ENCODE measurements around the gene MIEF2.

MIEF2 gene

GRCh38 chr17:18256776-18257175 is 3.7 kb upstream of the MIEF2 start:
- no peak for DNase-seq (ENCODE audit: low read depth)

GRCh38 chr17:18257268-18257981 is 3.0 kb upstream of the MIEF2 start:
- DNase-seq (ENCODE audit: low read depth): no peak

- DNase-seq (ENCODE audit: low read depth): peak; percentile 16
Observed at GRCh38 chr17:18257982-18258355, 2.5 kb upstream of the MIEF2 start.

GRCh38 chr17:18258356-18259038 is 2.0 kb upstream of the MIEF2 start, which contains the start of gene FLII:
TSS of gene FLII (minus strand) at chr17:18258738. CDS start at chr17:18258690, 48 bp downstream.
- DNase-seq (ENCODE audit: low read depth): peak; percentile 34

GRCh38 chr17:18259621-18260331 is 686 bp upstream of the MIEF2 start:
- DNase-seq (ENCODE audit: low read depth): no peak

GRCh38 chr17:18261146-18261515 is 669 bp downstream of the MIEF2 start:
- no peak for DNase-seq (ENCODE audit: low read depth)

- no peak for DNase-seq (ENCODE audit: low read depth)
Observed at GRCh38 chr17:18261659-18262058, 1.2 kb downstream of the MIEF2 start.

GRCh38 chr17:18262111-18262510 is 1.6 kb downstream of the MIEF2 start:
- no peak for DNase-seq (ENCODE audit: low read depth)

GRCh38 chr17:18262641-18263040 is 2.2 kb downstream of the MIEF2 start:
- DNase-seq (ENCODE audit: low read depth): no peak

- no peak for DNase-seq (ENCODE audit: low read depth)
Observed at GRCh38 chr17:18263885-18264682, 3.6 kb downstream of the MIEF2 start.

GRCh38 chr17:18267366-18267765 is 6.9 kb downstream of the MIEF2 start:
- no peak for DNase-seq (ENCODE audit: low read depth)

- DNase-seq (ENCODE audit: low read depth): no peak
Observed at GRCh38 chr17:18267927-18268711, 7.7 kb downstream of the MIEF2 start.

GRCh38 chr17:18270046-18270931 is 9.8 kb downstream of the MIEF2 start:
- DNase-seq (ENCODE audit: low read depth): no peak

GRCh38 chr17:18277076-18277475 is 16.6 kb downstream of the MIEF2 start:
- no peak for DNase-seq (ENCODE audit: low read depth)

GRCh38 chr17:18278867-18279266 is 18.4 kb downstream of the MIEF2 start:
- DNase-seq (ENCODE audit: low read depth): no peak

GRCh38 chr17:18280249-18280648 is 19.8 kb downstream of the MIEF2 start:
- DNase-seq (ENCODE audit: low read depth): no peak

GRCh38 chr17:18280766-18281371 is 20.4 kb downstream of the MIEF2 start:
- DNase-seq (ENCODE audit: low read depth): no peak

GRCh38 chr17:18281788-18282187 is 21.3 kb downstream of the MIEF2 start:
- no peak for DNase-seq (ENCODE audit: low read depth)

- DNase-seq (ENCODE audit: low read depth): no peak
Observed at GRCh38 chr17:18285296-18285695, 24.8 kb downstream of the MIEF2 start.

All from activated T-helper 1 cell treated with Interleukin-2 at 50 U/mL for 16 hours (primary cell).